Measurements from ENCODE around the gene GDPD3.

- TF ChIP-seq CTCF (IDR thresholded peaks at IDR 0.05) (no peak), POLR2A (IDR thresholded peaks at IDR 0.05; ENCODE audit: low read depth) (no peak)
Measured at GRCh38 chr16:30070490-30070889, 42.8 kb downstream of the GDPD3 start.

All from esophagus muscularis mucosa (tissue), 3 donors.